Neural cell (in vitro differentiated cells): ENCODE data around the gene RGS12. TPM values are rescaled to one million over a fixed set of nuclear protein-coding genes. Genes with fewer than 3 reads are reported as not detected.

ENCODE experiments used
- H2AFZ ChIP-seq: fragments of 200-600, 300-800 bp; sonication (generic), shearing (Covaris generic); 2 replicates; pipeline ENCODE4 v1.6.0; 2014; ENCODE audit warnings: low read depth, mild to moderate bottlenecking, antibody characterized with exemption, low read length, moderate library complexity
- H3F3A ChIP-seq: fragments of 200-600 bp; shearing (Covaris generic); 2 replicates; pipeline ENCODE4 v1.6.1; 2016; ENCODE audit warnings: mild to moderate bottlenecking, moderate library complexity, mixed read lengths, antibody characterized with exemption, low read length; ENCODE audit not compliant: insufficient read depth, poor library complexity, severe bottlenecking
- H3K27ac ChIP-seq: fragments of 200-600, 300-800 bp; sonication (generic), shearing (Covaris generic); 2 replicates; pipeline ENCODE4 v1.5.1; 2014; ENCODE audit warnings: mild to moderate bottlenecking, low read length, moderate library complexity
- H3K27me3 ChIP-seq: fragments of 300-800, 200-600 bp; sonication (generic), shearing (Covaris generic); 2 replicates; pipeline ENCODE4 v1.6.0; 2014; ENCODE audit warnings: mild to moderate bottlenecking, low read depth, low read length, moderate library complexity; ENCODE audit not compliant: insufficient read depth
- H3K36me3 ChIP-seq: fragments of 300-800, 200-600 bp; sonication (generic), shearing (Covaris generic); 2 replicates; pipeline ENCODE4 v1.5.1; 2014; ENCODE audit warnings: mild to moderate bottlenecking, antibody characterized with exemption, low read length, moderate library complexity; ENCODE audit not compliant: insufficient read depth
- H3K4me2 ChIP-seq: fragments of 300-800, 200-600 bp; sonication (generic), shearing (Covaris generic); 2 replicates; pipeline ENCODE4 v1.6.0; 2014; ENCODE audit warnings: mild to moderate bottlenecking, low read length
- H3K4me3 ChIP-seq: fragments of 300-800, 200-600 bp; sonication (generic), shearing (Covaris generic); 2 replicates; pipeline ENCODE4 v1.5.1; 2014; ENCODE audit warnings: mild to moderate bottlenecking, low read length, moderate library complexity
- H3K79me2 ChIP-seq: fragments of 200-600 bp; shearing (Covaris generic); replicated peaks from 2 replicates; pipeline ENCODE4 v1.6.0; 2014; ENCODE audit warnings: mild to moderate bottlenecking, low read length, moderate library complexity; ENCODE audit not compliant: insufficient read depth
- H3K9ac ChIP-seq: fragments of 300-800, 200-600 bp; sonication (generic), shearing (Covaris generic); 2 replicates; pipeline ENCODE4 v1.6.1; 2016; ENCODE audit warnings: mild to moderate bottlenecking, low read length, mixed read lengths
- H3K9me2 ChIP-seq: fragments of 200-600 bp; shearing (Covaris generic); 2 replicates; pipeline ENCODE4 v1.6.1; 2016; ENCODE audit warnings: mild to moderate bottlenecking, low read length, mixed read lengths; ENCODE audit not compliant: insufficient read depth
- H3K9me3 ChIP-seq: fragments of 200-600, 300-800 bp; sonication (generic), shearing (Covaris generic); 2 replicates; pipeline ENCODE4 v1.6.1; 2016; ENCODE audit warnings: mild to moderate bottlenecking, mixed run types, low read length, moderate library complexity, mixed read lengths
- H4K20me1 ChIP-seq: fragments of 200-600 bp; shearing (Covaris generic); 2 replicates; pipeline ENCODE4 v1.6.1; 2016; ENCODE audit warnings: mild to moderate bottlenecking, mixed run types; ENCODE audit not compliant: insufficient read depth
- CTCF ChIP-seq: fragments of 450-650 bp; IDR thresholded peaks from 2 replicates; pipeline ENCODE4 v1.5.1; 2014; ENCODE audit warnings: antibody characterized with exemption, mild to moderate bottlenecking, moderate library complexity; ENCODE audit not compliant: poor library complexity, severe bottlenecking
- EP300 ChIP-seq: fragments of 450-650 bp; conservative IDR thresholded peaks from 2 replicates; pipeline ENCODE4 v1.6.1; 2014; ENCODE audit warnings: antibody characterized with exemption, mild to moderate bottlenecking, moderate library complexity; ENCODE audit not compliant: poor library complexity, severe bottlenecking
- EZH2 ChIP-seq: fragments of 200-600, 300-800 bp; shearing (Covaris generic), sonication (generic); IDR thresholded peaks from 2 replicates; pipeline ENCODE4 v1.6.1; 2014; ENCODE audit warnings: antibody characterized with exemption, low read length, borderline replicate concordance, mild to moderate bottlenecking; ENCODE audit not compliant: insufficient read depth, poor library complexity, severe bottlenecking
- MXI1 ChIP-seq: fragments of 450-650 bp; conservative IDR thresholded peaks from 2 replicates; pipeline ENCODE4 v1.6.1; 2014; ENCODE audit warnings: antibody characterized with exemption, mild to moderate bottlenecking; ENCODE audit not compliant: poor library complexity, severe bottlenecking
- POLR2AphosphoS5 ChIP-seq: IDR thresholded peaks from 2 replicates; pipeline ENCODE4 v1.6.1; 2012
- RAD21 ChIP-seq: fragments of 450-650 bp; conservative IDR thresholded peaks from 2 replicates; pipeline ENCODE4 v1.6.1; 2014; ENCODE audit warnings: antibody characterized with exemption, mild to moderate bottlenecking, moderate library complexity
- REST ChIP-seq: IDR thresholded peaks from 2 replicates; pipeline ENCODE4 v1.6.1; 2012; ENCODE audit warnings: borderline replicate concordance
- SMC3 ChIP-seq: fragments of 450-650 bp; conservative IDR thresholded peaks from 2 replicates; pipeline ENCODE4 v1.6.1; 2014; ENCODE audit warnings: antibody characterized with exemption, mild to moderate bottlenecking, moderate library complexity; ENCODE audit not compliant: poor library complexity
- TAF1 ChIP-seq: IDR thresholded peaks from 2 replicates; pipeline ENCODE4 v1.6.1; 2012; ENCODE audit warnings: low read depth
- polyA plus RNA-seq: library from polyadenylated mRNA; depleted of rRNA; stranded (reverse); fragments of >200 nt; gene quantifications from 2 replicates; pipeline ENCODE4 v1.2.3, GENCODE V29; 2014

The RGS12 gene
- polyA plus RNA-seq, 1 donor from 2014 or later = 66.4 TPM

GRCh38 chr4:3251691-3252479, 40.9 kb upstream of the RGS12 start:
- Histone ChIP-seq H3K36me3 (no peaks in the 10 kb centered on the region), H3K79me2 (no peaks in the 10 kb centered on the region), H4K20me1 (no peaks in the 10 kb centered on the region), H2AFZ (no peak overlapping the region), H3F3A (peaks cover 5% of the 10 kb centered on the region), H3K9me2 (no peaks in the 10 kb centered on the region), H3K4me3 (no peak overlapping the region), H3K9ac (no peak overlapping the region), H3K4me2 (no peak overlapping the region), H3K9me3 (no peaks in the 10 kb centered on the region), H3K27ac (no peak overlapping the region), H3K27me3 (no peaks in the 10 kb centered on the region)
- TF ChIP-seq MXI1 = no peak
- TF ChIP-seq EP300 = no peak
- no peak for TF ChIP-seq EZH2
- no peak for TF ChIP-seq POLR2AphosphoS5
- TF ChIP-seq RAD21 = no peak
- no peak for TF ChIP-seq REST
- TF ChIP-seq SMC3 = no peak
- no peak for TF ChIP-seq CTCF
- no peak for TF ChIP-seq TAF1

GRCh38 chr4:3252480-3252828, 40.4 kb upstream of the RGS12 start:
- TF ChIP-seq CTCF = no peak
- TF ChIP-seq POLR2AphosphoS5 = no peak
- no peak for TF ChIP-seq REST
- no peak for TF ChIP-seq RAD21
- TF ChIP-seq EP300 = no peak
- TF ChIP-seq TAF1 = no peak
- no peak for TF ChIP-seq EZH2
- TF ChIP-seq SMC3 = no peak
- TF ChIP-seq MXI1 = no peak
- H3F3A ChIP-seq = peaks cover 5% of the 10 kb centered on the region
- H3K4me3 ChIP-seq = no peak overlapping the region
- no peaks in the 10 kb centered on the region for H3K27me3 ChIP-seq
- H3K36me3 ChIP-seq = no peaks in the 10 kb centered on the region
- no peak overlapping the region for H3K4me2 ChIP-seq
- no peaks in the 10 kb centered on the region for H4K20me1 ChIP-seq
- no peak overlapping the region for H3K27ac ChIP-seq
- H3K9me2 ChIP-seq = no peaks in the 10 kb centered on the region
- no peaks in the 10 kb centered on the region for H3K9me3 ChIP-seq
- no peak overlapping the region for H2AFZ ChIP-seq
- H3K79me2 ChIP-seq = no peaks in the 10 kb centered on the region
- no peak overlapping the region for H3K9ac ChIP-seq
